GM18499 (cell line): Measurements from ENCODE around the gene LRRC8D.

ENCODE experiments used
- ATAC-seq: cut with Tn5 transposase; IDR thresholded peaks from one replicate; pipeline ENCODE4 v1.9.1; 2021; ENCODE audit warnings: moderate number of reproducible peaks; ENCODE audit not compliant: insufficient read depth, unreplicated experiment

Gene LRRC8D

GRCh38 chr1:89890085-89890752 is 69.4 kb downstream of the LRRC8D start:
- ATAC-seq = no peak

GRCh38 chr1:89892816-89893215 is 72.0 kb downstream of the LRRC8D start:
- ATAC-seq = no peak

GRCh38 chr1:89894210-89895201 is 73.7 kb downstream of the LRRC8D start:
- no peak for ATAC-seq

- no peak for ATAC-seq
Observed at GRCh38 chr1:89896105-89896942, 75.5 kb downstream of the LRRC8D start.

GRCh38 chr1:89897347-89898133 is 76.7 kb downstream of the LRRC8D start:
- ATAC-seq = no peak

- no peak for ATAC-seq
Observed at GRCh38 chr1:89898150-89898549, 77.3 kb downstream of the LRRC8D start.

GRCh38 chr1:89898695-89899470 is 78.1 kb downstream of the LRRC8D start:
- no peak for ATAC-seq

GRCh38 chr1:89900323-89900722 is 79.5 kb downstream of the LRRC8D start:
- no peak for ATAC-seq

GRCh38 chr1:89900791-89901708 is 80.2 kb downstream of the LRRC8D start:
- no peak for ATAC-seq

GRCh38 chr1:89901957-89902669 is 81.3 kb downstream of the LRRC8D start:
- no peak for ATAC-seq

GRCh38 chr1:89903550-89903949 is 82.7 kb downstream of the LRRC8D start:
- no peak for ATAC-seq

- ATAC-seq = no peak
Observed at GRCh38 chr1:89904219-89904980, 83.6 kb downstream of the LRRC8D start.

- no peak for ATAC-seq
Observed at GRCh38 chr1:89905395-89906058, 84.7 kb downstream of the LRRC8D start.

- no peak for ATAC-seq
Observed at GRCh38 chr1:89906088-89906487, 85.3 kb downstream of the LRRC8D start.

GRCh38 chr1:89907727-89908212 is 86.9 kb downstream of the LRRC8D start:
- no peak for ATAC-seq

GRCh38 chr1:89908273-89908671 is 87.4 kb downstream of the LRRC8D start:
- no peak for ATAC-seq
